Measurements from ENCODE around the gene GPER1. TPM values are rescaled to one million over a fixed set of nuclear protein-coding genes. Genes with fewer than 3 reads are reported as not detected.
"Not testable (repeated sequence)": the region's sequence is repeated elsewhere in the genome, so short reads cannot be mapped to it uniquely, and the experiment has no call there.

Gene GPER1
- total RNA-seq, 1 donor from 2014 or later, result 0.08 TPM

DNA sequence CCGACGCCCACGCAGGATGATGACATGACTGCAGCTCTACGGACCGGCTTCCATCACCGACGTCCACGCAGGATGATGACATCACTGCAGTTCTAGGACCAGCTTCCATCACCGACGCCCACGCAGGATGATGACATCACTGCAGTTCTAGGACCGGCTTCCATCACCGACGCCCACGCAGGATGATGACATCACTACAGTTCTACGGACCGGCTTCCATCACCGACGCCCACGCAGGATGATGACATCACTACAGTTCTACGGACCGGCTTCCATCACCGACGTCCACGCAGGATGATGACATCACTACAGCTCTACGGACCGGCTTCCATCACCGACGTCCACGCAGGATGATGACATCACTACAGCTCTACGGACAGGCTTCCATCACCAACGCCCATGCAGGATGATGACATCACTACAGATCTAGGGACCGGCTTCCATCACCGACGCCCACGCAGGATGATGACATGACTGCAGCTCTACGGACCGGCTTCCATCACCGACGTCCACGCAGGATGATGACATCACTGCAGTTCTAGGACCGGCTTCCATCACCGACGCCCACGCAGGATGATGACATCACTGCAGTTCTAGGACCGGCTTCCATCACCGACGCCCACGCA, 28.6 kb downstream of the GPER1 start:
- not testable (repeated sequence) for H3K36me3 ChIP-seq (ENCODE audit: control insufficient read depth, insufficient read depth, low read length)

DNA sequence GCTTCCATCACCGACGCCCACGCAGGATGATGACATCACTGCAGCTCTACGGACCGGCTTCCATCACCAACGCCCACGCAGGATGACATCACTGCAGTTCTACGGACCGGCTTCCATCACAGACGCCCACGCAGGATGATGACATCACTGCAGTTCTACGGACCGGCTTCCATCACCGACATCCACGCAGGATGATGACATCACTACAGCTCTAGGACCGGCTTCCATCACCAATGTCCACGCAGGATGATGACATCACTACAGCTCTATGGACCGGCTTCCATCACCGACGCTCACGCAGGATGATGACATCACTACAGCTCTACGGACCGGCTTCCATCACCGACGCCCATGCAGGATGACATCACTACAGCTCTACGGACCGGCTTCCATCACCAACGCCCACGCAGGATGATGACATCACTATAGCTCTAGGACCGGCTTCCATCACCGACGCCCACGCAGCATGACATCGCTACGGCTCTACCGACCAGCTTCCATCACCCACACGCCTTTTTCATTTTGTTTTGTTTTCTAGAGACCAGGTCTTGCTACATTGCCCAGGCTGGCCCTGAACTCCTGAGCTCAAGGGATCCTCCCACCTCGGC, 29.5 kb downstream of the GPER1 start:
- H3K36me3 ChIP-seq (ENCODE audit: control insufficient read depth, insufficient read depth, low read length), result no peaks in the 10 kb centered on the region
- no peak for DNase-seq (ENCODE audit: low read depth)
- no peak overlapping the region for H3K4me3 ChIP-seq (ENCODE audit: low read depth, low read length)
- no peaks in the 10 kb centered on the region for H3K27me3 ChIP-seq (ENCODE audit: control insufficient read depth, insufficient read depth, low read length)
- TF ChIP-seq, protein P1, sequence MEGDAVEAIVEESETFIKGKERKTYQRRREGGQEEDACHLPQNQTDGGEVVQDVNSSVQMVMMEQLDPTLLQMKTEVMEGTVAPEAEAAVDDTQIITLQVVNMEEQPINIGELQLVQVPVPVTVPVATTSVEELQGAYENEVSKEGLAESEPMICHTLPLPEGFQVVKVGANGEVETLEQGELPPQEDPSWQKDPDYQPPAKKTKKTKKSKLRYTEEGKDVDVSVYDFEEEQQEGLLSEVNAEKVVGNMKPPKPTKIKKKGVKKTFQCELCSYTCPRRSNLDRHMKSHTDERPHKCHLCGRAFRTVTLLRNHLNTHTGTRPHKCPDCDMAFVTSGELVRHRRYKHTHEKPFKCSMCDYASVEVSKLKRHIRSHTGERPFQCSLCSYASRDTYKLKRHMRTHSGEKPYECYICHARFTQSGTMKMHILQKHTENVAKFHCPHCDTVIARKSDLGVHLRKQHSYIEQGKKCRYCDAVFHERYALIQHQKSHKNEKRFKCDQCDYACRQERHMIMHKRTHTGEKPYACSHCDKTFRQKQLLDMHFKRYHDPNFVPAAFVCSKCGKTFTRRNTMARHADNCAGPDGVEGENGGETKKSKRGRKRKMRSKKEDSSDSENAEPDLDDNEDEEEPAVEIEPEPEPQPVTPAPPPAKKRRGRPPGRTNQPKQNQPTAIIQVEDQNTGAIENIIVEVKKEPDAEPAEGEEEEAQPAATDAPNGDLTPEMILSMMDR (IDR thresholded peaks at IDR 0.05; ENCODE audit: insufficient read depth, low read length, poor library complexity, severe bottlenecking), result no peak

More for the DNA sequence above, 28.6 kb downstream of the GPER1 start:
- not testable (repeated sequence) for H3K27me3 ChIP-seq (ENCODE audit: control insufficient read depth, insufficient read depth, low read length); DNase-seq (ENCODE audit: low read depth); H3K4me3 ChIP-seq (ENCODE audit: low read depth, low read length)

DNA sequence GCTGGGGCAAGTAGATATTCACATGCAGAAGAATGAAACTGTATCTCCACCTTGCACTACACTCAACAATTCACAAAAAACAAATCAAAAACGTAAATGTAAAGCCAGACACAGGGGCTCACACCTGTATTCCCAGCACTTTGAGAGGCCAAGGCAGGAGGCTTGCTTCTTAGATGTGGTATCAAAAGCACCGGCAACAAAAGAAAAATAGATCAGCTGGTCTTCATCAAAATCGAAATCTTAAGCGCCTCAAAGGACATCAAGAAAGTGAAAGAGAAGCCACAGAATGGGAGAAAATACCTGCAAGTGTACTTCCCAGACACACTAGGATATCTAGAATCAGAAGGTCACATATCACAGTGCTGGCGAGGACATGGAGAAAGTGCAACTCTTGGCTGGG, 31.3 kb downstream of the GPER1 start:
- Histone ChIP-seq H3K27me3 (ENCODE audit: control insufficient read depth, insufficient read depth, low read length) (no peaks in the 10 kb centered on the region), H3K4me3 (ENCODE audit: low read depth, low read length) (no peak overlapping the region), H3K36me3 (ENCODE audit: control insufficient read depth, insufficient read depth, low read length) (no peaks in the 10 kb centered on the region)
- no peak for DNase-seq (ENCODE audit: low read depth)
- TF ChIP-seq, protein P1 (IDR thresholded peaks at IDR 0.05; ENCODE audit: insufficient read depth, low read length, poor library complexity, severe bottlenecking), result no peak

DNA sequence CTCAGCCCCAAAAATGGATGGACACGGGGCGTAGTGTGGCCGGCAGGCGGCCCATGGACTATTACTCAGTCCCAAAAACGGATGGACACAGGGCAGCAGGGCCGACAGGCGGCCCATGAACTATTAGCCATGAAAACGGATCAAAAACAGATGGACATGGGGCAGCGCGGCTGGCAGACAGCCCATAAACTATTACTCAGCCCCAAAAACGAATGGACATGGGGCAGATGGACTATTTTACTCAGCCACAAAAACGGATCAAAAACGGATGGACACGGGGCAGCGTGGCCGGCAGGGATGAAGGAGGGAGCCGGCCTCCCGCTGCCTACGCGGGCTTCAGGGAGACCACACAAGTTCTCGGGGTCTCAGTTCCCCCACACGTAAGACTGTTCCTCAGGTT, 32.9 kb downstream of the GPER1 start:
- no peak for DNase-seq (ENCODE audit: low read depth)
- no peaks in the 10 kb centered on the region for H3K27me3 ChIP-seq (ENCODE audit: control insufficient read depth, insufficient read depth, low read length)
- H3K4me3 ChIP-seq (ENCODE audit: low read depth, low read length), result no peak overlapping the region
- no peaks in the 10 kb centered on the region for H3K36me3 ChIP-seq (ENCODE audit: control insufficient read depth, insufficient read depth, low read length)
- TF ChIP-seq, protein P1 (IDR thresholded peaks at IDR 0.05; ENCODE audit: insufficient read depth, low read length, poor library complexity, severe bottlenecking), result no peak

DNA sequence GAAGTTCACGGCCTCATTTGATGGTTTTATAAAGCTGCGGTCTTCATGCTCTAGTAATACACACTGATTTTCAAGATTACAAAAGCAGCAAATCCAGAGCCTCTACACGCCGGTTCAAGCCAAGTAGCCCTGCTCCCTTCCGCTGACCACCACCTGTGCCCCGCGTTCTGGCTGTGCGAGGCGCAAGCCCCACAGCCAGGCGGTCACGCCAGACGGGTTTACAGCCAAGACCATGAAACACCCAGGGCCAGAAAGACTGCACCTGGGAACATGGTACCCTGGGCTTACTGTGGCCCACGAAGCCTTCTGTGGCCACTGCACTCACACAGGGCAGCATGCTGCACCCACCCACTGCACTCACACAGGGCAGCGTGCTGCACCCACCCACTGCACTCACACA, 33.6 kb downstream of the GPER1 start:
- TF ChIP-seq, protein P1 (IDR thresholded peaks at IDR 0.05; ENCODE audit: insufficient read depth, low read length, poor library complexity, severe bottlenecking), result no peak
- no peak for DNase-seq (ENCODE audit: low read depth)
- no peaks in the 10 kb centered on the region for H3K36me3 ChIP-seq (ENCODE audit: control insufficient read depth, insufficient read depth, low read length)

DNA sequence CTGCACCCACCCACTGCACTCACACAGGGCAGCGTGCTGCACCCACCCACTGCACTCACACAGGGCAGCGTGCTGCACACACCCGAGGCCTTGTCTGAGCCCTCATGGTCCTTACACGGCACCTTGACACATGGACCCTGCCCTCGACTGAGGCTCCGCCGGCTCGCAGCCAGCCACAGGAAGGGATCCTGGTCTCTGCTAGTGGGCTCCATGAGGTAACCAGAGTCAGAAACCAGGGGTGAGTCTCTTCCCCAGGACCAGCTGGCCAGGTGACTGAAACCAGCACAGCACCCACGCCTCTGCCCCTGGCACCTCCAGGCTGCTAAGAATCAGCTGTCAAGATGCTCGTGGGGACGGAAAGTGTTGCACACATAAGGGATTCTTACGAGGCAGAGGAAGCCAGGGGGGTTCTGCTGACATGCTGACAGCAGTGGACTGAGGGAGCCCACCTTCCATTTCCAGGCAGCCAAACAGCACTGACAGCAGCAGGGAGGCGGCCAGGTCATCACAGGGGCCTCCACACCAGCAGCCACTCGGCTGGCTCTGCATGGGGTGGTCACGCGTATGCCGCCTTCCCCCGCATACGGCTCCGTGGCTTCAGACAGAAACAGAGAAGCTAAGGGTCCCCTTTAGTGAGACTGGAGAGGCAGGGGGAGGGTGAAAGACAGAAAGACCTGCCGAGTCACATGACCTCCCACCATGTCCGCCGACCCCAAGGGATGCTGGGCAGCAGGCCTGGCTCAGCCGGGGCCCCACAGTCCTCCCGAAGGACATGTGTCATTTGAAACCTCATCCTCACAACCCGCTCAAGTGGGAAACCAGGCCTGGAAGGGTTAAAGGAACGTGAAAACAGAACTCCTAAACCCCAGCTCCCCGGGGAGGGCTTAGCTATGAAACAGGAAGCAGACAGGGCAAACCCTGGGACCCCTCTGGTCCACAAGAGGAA, 34.2 kb downstream of the GPER1 start:
- DNase-seq (ENCODE audit: low read depth), result no peak
- no peaks in the 10 kb centered on the region for H3K36me3 ChIP-seq (ENCODE audit: control insufficient read depth, insufficient read depth, low read length)
- H3K27me3 ChIP-seq (ENCODE audit: control insufficient read depth, insufficient read depth, low read length), result no peaks in the 10 kb centered on the region
- TF ChIP-seq, protein P1 (IDR thresholded peaks at IDR 0.05; ENCODE audit: insufficient read depth, low read length, poor library complexity, severe bottlenecking), result no peak
- no peak overlapping the region for H3K4me3 ChIP-seq (ENCODE audit: low read depth, low read length)

More for the DNA sequence above, 33.6 kb downstream of the GPER1 start:
- H3K4me3 ChIP-seq (ENCODE audit: low read depth, low read length), result no peak overlapping the region
- no peaks in the 10 kb centered on the region for H3K27me3 ChIP-seq (ENCODE audit: control insufficient read depth, insufficient read depth, low read length)
